Adipocyte (in vitro differentiated cells): ENCODE measurements around the gene VTA1.
"Not testable (repeated sequence)": the region's sequence is repeated elsewhere in the genome, so short reads cannot be mapped to it uniquely, and the experiment has no call there.

Experiments used
- DNase-seq: peaks from one replicate; pipeline ENCODE4 v3.0.0-alpha.2; 2015; ENCODE audit warnings: low read depth
- H3K27me3 ChIP-seq: replicated peaks from 2 replicates; pipeline ENCODE4 v1.7.0; 2013; ENCODE audit warnings: mild to moderate bottlenecking, low read length, moderate library complexity; ENCODE audit not compliant: control insufficient read depth, insufficient read depth
- H3K36me3 ChIP-seq: 2 replicates; pipeline ENCODE4 v1.7.0; 2013; ENCODE audit warnings: low read length, mild to moderate bottlenecking, moderate library complexity; ENCODE audit not compliant: control insufficient read depth, insufficient read depth, severe bottlenecking
- H3K4me1 ChIP-seq: 2 replicates; pipeline ENCODE4 v1.7.0; 2013; ENCODE audit warnings: mild to moderate bottlenecking, low read length, moderate library complexity; ENCODE audit not compliant: control insufficient read depth, insufficient read depth
- H3K4me3 ChIP-seq: 2 replicates; pipeline ENCODE4 v1.7.0; 2013; ENCODE audit warnings: mild to moderate bottlenecking, low read length, moderate library complexity
- H3K9ac ChIP-seq: 2 replicates; pipeline ENCODE4 v1.7.0; 2013; ENCODE audit warnings: mild to moderate bottlenecking, low read length, moderate library complexity
- H3K9me3 ChIP-seq: 2 replicates; pipeline ENCODE4 v1.7.0; 2013; ENCODE audit warnings: mild to moderate bottlenecking, low read length, moderate library complexity; ENCODE audit not compliant: control insufficient read depth

Gene VTA1

GRCh38 chr6:142172758-142173157, 25.7 kb downstream of the VTA1 start:
- Histone ChIP-seq H3K4me3 (no peak overlapping the region), H3K27me3 (no peaks in the 10 kb centered on the region), H3K9ac (no peak overlapping the region), H3K36me3 (peaks cover 58% of the 10 kb centered on the region), H3K9me3 (peaks cover 2% of the 10 kb centered on the region), H3K4me1 (no peaks in the 10 kb centered on the region)
- no peak for DNase-seq

- DNase-seq = no peak
- H3K4me3 ChIP-seq = no peak overlapping the region
- H3K9ac ChIP-seq = no peak overlapping the region
- peaks cover 66% of the 10 kb centered on the region for H3K36me3 ChIP-seq
- peaks cover 10% of the 10 kb centered on the region for H3K9me3 ChIP-seq
- H3K4me1 ChIP-seq = no peaks in the 10 kb centered on the region
- H3K27me3 ChIP-seq = no peaks in the 10 kb centered on the region
Observed at GRCh38 chr6:142173980-142174379, 26.9 kb downstream of the VTA1 start.

GRCh38 chr6:142174703-142175102, 27.6 kb downstream of the VTA1 start:
- DNase-seq = no peak
- H3K36me3 ChIP-seq = peaks cover 63% of the 10 kb centered on the region
- H3K9ac ChIP-seq = no peak overlapping the region
- peaks cover 10% of the 10 kb centered on the region for H3K9me3 ChIP-seq
- no peaks in the 10 kb centered on the region for H3K4me1 ChIP-seq
- no peak overlapping the region for H3K4me3 ChIP-seq
- H3K27me3 ChIP-seq = no peaks in the 10 kb centered on the region

DNA sequence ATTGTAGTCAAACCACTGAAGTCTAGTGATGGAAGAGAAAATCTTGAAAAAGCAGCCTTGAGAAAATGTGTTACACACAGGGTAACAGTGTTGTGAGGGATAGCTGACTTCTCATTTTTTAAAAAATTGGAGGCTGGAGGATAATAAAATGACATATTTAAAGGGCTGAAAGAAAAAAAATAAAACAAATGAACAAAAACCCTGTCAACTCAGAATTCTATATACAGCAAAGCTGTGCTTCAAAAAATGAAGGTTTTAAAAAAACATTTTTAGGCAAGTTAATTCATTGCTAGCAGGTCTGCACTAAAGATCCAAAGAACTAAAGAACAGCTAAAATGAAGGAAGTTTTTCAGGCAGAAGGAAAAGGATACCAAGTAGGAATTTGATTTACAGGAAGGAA, 31.1 kb downstream of the VTA1 start:
- Histone ChIP-seq H3K27me3 (no peaks in the 10 kb centered on the region), H3K9me3 (peaks cover 10% of the 10 kb centered on the region), H3K4me1 (no peaks in the 10 kb centered on the region), H3K36me3 (peaks cover 36% of the 10 kb centered on the region), H3K9ac (no peak overlapping the region), H3K4me3 (peak overlapping the region; percentile 38)
- DNase-seq = no peak

DNA sequence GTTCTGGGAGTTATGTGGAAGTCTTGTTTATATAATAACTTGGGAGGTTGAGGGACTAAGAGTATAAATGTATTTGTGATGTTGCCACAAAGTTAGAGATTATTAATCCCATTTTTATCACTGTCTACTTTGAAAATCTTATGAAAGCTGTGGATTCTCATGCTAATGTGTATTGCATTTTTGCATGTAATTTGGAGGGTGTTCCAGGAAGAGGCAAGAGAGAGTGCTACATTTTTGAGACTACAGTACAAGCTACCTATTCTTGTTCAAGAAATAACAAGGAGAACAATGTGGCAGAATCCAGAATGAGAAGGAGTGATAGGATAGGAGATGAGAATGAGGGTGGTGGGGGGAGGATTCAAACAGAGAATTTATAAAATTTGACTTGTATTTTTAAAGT, 34.9 kb downstream of the VTA1 start:
- peaks cover 22% of the 10 kb centered on the region for H3K36me3 ChIP-seq
- H3K4me3 ChIP-seq = no peak overlapping the region
- no peak for DNase-seq
- H3K4me1 ChIP-seq = peaks cover 4% of the 10 kb centered on the region
- H3K9me3 ChIP-seq = peaks cover 10% of the 10 kb centered on the region
- H3K27me3 ChIP-seq = no peaks in the 10 kb centered on the region
- no peak overlapping the region for H3K9ac ChIP-seq

DNA sequence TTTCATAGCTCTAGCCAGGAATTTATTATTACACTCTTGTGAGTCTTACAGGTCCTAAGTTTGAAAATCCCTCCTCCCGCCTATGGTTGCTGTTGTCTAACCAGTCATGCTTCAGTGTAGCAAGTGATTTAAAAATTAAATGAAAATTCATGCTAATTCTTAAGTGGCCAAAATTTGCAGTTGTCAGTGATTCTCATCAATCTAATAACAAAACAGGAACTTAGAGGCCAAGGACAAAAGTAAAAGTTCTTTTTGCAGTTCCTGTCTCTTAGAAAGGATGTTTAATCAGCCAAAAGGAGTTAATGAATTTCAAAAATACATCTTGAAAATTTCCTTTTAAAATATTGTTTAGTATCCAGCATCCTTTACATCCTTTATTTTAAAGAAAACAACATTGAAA, 36.3 kb downstream of the VTA1 start:
- DNase-seq = no peak
- Histone ChIP-seq H3K36me3 (peaks cover 10% of the 10 kb centered on the region), H3K4me3 (no peak overlapping the region), H3K9me3 (peaks cover 3% of the 10 kb centered on the region), H3K27me3 (no peaks in the 10 kb centered on the region), H3K4me1 (peaks cover 9% of the 10 kb centered on the region), H3K9ac (no peak overlapping the region)

DNA sequence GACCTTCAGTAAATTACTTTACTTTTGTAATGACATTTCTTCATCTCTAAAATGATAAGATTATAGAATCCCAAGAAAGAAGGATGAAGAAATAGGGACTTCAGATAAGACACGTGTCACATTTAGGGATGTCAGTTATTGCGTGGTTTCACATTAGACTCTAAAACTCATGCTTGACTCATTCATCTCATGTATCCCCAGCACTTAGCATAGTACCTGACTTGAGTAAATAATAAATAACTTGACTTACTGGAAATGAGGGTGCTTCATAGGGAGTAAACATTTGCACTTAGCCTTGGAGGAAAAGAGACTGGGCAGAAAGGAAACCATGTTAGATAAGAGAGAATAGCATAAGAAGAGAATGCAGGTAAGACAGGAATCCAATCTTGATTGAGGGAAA, 37.2 kb downstream of the VTA1 start:
- H3K4me3 ChIP-seq = no peak overlapping the region
- peaks cover 9% of the 10 kb centered on the region for H3K4me1 ChIP-seq
- no peak for DNase-seq
- H3K9ac ChIP-seq = no peak overlapping the region
- H3K9me3 ChIP-seq = no peaks in the 10 kb centered on the region
- H3K36me3 ChIP-seq = peaks cover 5% of the 10 kb centered on the region
- no peaks in the 10 kb centered on the region for H3K27me3 ChIP-seq

DNA sequence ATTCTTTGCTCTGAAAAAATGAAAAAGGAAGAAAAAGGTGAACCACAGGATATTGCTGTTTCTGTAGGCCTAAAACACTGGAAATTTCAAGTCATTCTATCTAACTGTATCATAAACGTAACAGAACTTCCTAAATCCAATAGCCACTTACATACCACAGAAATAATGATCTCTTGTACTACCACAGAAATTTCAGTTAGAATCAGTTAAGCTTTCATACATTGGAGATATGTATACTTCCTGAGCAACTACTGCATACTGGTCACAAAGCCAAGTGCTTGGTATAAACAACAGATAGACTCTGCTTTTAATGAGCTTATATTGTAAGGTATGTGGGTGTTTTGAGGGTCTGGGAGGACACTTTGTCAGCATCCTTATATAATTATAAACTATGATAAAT, 38.6 kb downstream of the VTA1 start:
- no peaks in the 10 kb centered on the region for H3K9me3 ChIP-seq
- peaks cover 9% of the 10 kb centered on the region for H3K4me1 ChIP-seq
- no peaks in the 10 kb centered on the region for H3K27me3 ChIP-seq
- DNase-seq = no peak
- no peak overlapping the region for H3K4me3 ChIP-seq
- peaks cover 13% of the 10 kb centered on the region for H3K36me3 ChIP-seq
- no peak overlapping the region for H3K9ac ChIP-seq

DNA sequence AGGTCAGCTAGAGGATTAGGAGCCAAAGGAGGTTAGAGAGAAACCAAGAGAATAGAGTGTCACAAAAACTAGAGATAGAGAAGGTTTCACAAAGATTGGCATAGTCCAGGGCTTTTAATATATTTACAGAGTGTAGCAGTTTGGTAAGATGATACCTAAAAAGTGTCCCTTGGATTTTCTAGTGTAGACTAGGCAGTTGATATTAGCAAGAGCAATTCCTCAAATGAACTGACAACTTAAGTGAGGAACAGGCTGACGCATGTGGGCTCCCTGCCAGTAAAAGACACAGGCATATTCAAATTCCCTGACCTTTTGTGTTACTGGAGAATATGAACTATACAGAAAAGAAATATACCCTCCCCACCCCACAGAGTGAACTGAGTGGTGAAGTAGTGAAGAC, 40.1 kb downstream of the VTA1 start:
- DNase-seq = no peak
- H3K4me3 ChIP-seq = no peak overlapping the region
- peaks cover 21% of the 10 kb centered on the region for H3K36me3 ChIP-seq

DNA sequence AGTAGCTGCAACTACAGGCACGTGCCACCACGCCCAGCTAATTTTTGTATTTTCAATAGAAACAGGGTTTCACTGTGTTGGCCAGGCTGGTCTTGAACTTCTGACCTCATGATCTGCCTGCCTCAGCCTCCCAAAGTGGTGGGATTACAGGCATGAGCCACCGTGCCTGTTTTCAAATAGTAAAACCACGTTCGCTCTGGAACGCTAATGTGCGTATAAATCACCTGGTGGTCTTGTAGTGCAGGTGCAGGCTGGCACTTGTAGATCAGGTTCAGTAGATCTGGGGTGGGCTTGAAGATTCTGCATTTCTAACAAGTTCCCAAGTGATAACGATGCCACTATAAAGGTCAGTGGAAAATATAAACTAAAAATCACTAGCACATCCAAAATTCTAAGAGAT, 41.3 kb downstream of the VTA1 start:
- not testable (repeated sequence) for H3K4me3 ChIP-seq, H3K4me1 ChIP-seq, H3K9me3 ChIP-seq, H3K27me3 ChIP-seq, DNase-seq, H3K9ac ChIP-seq
- H3K36me3 ChIP-seq = peaks cover 16% of the 10 kb centered on the region

More for the DNA sequence above, 40.1 kb downstream of the VTA1 start:
- peaks cover 9% of the 10 kb centered on the region for H3K4me1 ChIP-seq
- H3K9ac ChIP-seq = no peak overlapping the region
- H3K9me3 ChIP-seq = no peaks in the 10 kb centered on the region
- no peaks in the 10 kb centered on the region for H3K27me3 ChIP-seq

DNA sequence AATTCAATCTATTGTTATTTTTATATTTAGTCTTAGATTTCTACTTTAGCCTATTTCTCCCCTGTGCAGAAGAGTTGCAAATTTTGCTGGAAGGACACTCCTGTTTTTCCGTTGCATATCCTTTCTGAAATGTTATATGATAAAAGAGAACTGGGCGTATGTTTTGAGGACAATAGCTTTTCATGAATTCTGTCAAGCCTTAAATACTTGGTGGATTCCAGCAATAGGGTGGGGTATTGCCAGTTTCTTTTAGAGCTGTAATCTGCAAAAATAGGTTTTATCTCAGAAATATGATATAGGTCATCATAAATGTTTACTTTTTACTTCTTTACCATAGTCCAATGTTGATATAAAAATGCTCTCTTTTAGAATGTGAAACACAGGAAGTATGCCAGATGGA, 42.0 kb downstream of the VTA1 start:
- peaks cover 9% of the 10 kb centered on the region for H3K4me1 ChIP-seq
- peaks cover 22% of the 10 kb centered on the region for H3K36me3 ChIP-seq
- no peaks in the 10 kb centered on the region for H3K27me3 ChIP-seq
- no peak overlapping the region for H3K9ac ChIP-seq
- H3K4me3 ChIP-seq = no peak overlapping the region
- peak; percentile 5 for DNase-seq
- H3K9me3 ChIP-seq = no peaks in the 10 kb centered on the region

DNA sequence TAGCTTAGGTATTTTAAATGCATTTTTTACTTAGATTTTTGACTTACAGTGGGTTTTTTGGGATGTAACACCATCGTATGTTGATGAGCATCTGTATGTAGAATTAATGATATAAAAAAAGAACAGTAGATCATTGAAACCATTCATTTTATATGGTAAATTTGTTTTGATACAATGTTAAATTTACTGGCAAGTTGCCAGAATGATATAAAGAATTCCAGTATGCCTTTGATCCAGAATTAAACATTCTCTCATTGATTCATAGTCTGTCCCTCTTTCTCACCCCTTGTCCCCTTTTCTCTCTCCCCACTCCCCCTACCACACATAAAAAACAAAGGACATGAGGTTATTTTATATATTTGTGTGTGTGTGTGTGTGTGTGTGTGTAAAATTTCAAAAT, 45.3 kb downstream of the VTA1 start:
- H3K36me3 ChIP-seq = peaks cover 22% of the 10 kb centered on the region
- H3K4me1 ChIP-seq = peaks cover 1% of the 10 kb centered on the region
- H3K27me3 ChIP-seq = no peaks in the 10 kb centered on the region
- no peak for DNase-seq
- H3K9ac ChIP-seq = no peak overlapping the region
- no peak overlapping the region for H3K4me3 ChIP-seq
- no peaks in the 10 kb centered on the region for H3K9me3 ChIP-seq
